ENCODE results near the gene FAM216B. TPM values are rescaled to one million over a fixed set of nuclear protein-coding genes. Genes with fewer than 3 reads are reported as not detected.
"Not testable (repeated sequence)": the region's sequence is repeated elsewhere in the genome, so short reads cannot be mapped to it uniquely, and the experiment has no call there.

Gene FAM216B
- total RNA-seq, 2 experiments from 2014 or later: not detected

DNA sequence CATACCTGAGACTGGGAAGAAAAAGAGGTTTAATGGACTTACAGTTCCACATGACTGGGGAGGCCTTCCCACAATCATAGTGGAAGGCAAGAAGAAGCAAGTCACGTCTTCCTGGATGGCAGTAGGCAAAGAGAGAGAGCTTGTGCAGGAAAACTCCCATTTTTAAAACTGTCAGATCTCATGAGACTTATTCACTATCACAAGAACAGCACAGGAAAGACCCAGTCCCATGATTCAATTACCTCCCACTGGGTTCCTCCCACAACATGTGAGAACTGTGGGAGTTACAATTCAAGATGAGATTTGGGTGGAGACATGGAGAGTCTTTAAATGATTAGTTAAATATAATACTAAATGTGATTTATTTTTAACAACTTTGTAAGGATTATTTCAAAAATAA lies 38.3 kb downstream of the FAM216B start:
- H3K4me1 Mint-ChIP-seq; H3K36me3 Mint-ChIP-seq (ENCODE audit: low read depth); H3K4me3 Mint-ChIP-seq; CTCF ChIA-PET; DNase-seq; H3K9me3 Mint-ChIP-seq; POLR2A ChIA-PET; H3K27ac Mint-ChIP-seq: not testable (repeated sequence)
- H3K27me3 Mint-ChIP-seq: peaks cover 43% of the 10 kb centered on the region

DNA sequence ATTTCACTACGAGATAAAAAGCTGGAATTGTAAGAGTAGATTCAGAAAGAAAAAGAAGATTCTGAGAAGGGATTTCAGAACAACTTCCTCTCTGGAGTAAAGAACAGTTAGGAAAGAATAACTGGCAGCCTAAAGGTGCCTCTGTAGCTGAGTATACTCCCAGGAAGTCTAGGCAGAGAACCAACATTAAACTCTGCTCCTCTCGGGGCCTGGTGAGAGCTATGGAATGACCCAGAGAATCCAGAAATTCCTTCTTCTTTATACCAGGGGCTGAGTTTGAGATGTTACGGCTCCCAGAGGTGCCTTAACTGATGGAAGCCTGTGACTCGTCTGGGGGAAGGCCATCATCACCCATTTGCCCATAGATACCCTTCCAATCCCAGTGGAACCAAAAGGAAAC lies 39.1 kb downstream of the FAM216B start:
- no peaks in the 10 kb centered on the region for H3K36me3 Mint-ChIP-seq (ENCODE audit: low read depth)
- peaks cover 2% of the 10 kb centered on the region for H3K9me3 Mint-ChIP-seq
- CTCF ChIA-PET: no interaction called here

DNA sequence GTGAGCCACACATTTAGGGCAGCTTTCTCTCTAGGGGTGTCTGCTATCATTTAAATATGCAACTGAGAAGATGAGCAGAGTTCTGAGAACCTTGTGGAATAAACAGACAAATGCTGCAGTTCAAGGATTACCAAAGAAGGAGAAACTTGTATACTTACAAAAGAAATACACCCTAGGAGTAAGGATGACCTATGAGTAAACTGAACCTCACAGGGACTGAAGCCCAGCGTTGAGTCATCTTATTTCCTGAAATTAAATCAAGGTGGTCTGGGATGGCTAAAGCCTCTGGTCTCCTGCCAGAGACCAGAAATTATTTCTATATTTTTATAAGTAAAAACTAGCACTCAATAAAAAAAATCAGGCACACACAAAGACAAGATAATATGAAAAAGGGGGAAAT lies 40.1 kb downstream of the FAM216B start:
- Mint-ChIP-seq H3K4me3 (no peak overlapping the region), H3K36me3 (ENCODE audit: low read depth) (no peaks in the 10 kb centered on the region), H3K27me3 (peaks cover 43% of the 10 kb centered on the region), H3K9me3 (peaks cover 2% of the 10 kb centered on the region), H3K4me1 (no peaks in the 10 kb centered on the region), H3K27ac (no peak overlapping the region)
- DNase-seq: no peak
- ChIA-PET POLR2A (no interaction called here), CTCF (no interaction called here)

More for the DNA sequence above, 39.1 kb downstream of the FAM216B start:
- Mint-ChIP-seq H3K27me3 (peaks cover 45% of the 10 kb centered on the region), H3K27ac (no peak overlapping the region), H3K4me3 (no peak overlapping the region), H3K4me1 (no peaks in the 10 kb centered on the region)
- no peak for DNase-seq
- POLR2A ChIA-PET: no interaction called here

DNA sequence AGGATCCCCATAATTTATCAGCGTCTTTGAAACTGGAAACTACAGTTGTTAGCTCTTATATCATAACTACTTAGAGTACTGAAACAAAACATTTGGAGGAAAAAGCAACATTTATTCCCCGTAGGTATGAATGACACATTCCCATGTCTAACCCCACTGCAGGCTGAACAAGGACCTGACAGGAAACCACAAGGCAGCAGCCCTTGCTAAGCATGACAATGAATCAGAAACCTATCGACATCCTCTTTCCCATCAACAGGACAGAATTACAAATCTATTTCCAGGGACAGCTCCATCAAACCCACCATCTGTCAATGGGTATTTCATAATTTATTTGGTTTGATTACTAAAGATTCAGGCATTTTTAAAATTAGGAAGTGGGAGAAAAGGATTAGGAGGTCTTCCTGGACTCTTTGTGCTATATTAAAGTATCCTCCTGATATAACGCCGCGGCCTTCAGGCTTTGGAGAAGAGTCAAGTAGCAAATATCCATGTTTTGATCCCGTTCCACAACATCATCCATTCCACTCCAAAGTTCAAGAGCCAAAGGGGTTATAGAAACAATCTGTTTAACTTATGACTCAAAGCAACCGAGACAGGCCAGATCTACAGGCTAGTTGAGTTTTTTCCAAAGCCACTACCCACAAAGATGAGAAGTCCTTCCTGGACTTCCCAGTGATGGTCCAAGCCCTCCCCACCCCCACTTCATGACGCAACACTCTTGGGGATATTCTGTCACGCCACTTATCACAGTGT lies 51.1 kb downstream of the FAM216B start:
- H3K27me3 Mint-ChIP-seq: peaks cover 9% of the 10 kb centered on the region
- peaks cover 9% of the 10 kb centered on the region for H3K4me1 Mint-ChIP-seq
- H3K27ac Mint-ChIP-seq: no peak overlapping the region
- no peak overlapping the region for H3K4me3 Mint-ChIP-seq
- no peak for DNase-seq
- no peaks in the 10 kb centered on the region for H3K9me3 Mint-ChIP-seq
- POLR2A ChIA-PET: no interaction called here
- CTCF ChIA-PET: no interaction called here
- no peaks in the 10 kb centered on the region for H3K36me3 Mint-ChIP-seq (ENCODE audit: low read depth)

GRCh38 chr13:42834946-42835345 lies 53.6 kb downstream of the FAM216B start:
- Mint-ChIP-seq H3K27me3 (peaks cover 15% of the 10 kb centered on the region), H3K9me3 (no peaks in the 10 kb centered on the region), H3K4me1 (peaks cover 9% of the 10 kb centered on the region), H3K4me3 (no peak overlapping the region), H3K27ac (no peak overlapping the region), H3K36me3 (ENCODE audit: low read depth) (no peaks in the 10 kb centered on the region)
- CTCF ChIA-PET: no interaction called here
- DNase-seq: no peak
- POLR2A ChIA-PET: no interaction called here

GRCh38 chr13:42836930-42837690 lies 55.7 kb downstream of the FAM216B start:
- Mint-ChIP-seq H3K4me3 (no peak overlapping the region), H3K9me3 (no peaks in the 10 kb centered on the region), H3K27me3 (peaks cover 17% of the 10 kb centered on the region), H3K4me1 (peaks cover 8% of the 10 kb centered on the region), H3K27ac (no peak overlapping the region), H3K36me3 (ENCODE audit: low read depth) (no peaks in the 10 kb centered on the region)
- POLR2A ChIA-PET: no interaction called here
- CTCF ChIA-PET: no interaction called here
- DNase-seq: no peak

Other genes starting within 250 kb of the FAM216B start
- 1 to 10 TPM; 7.5 to 7.6 TPM for gene TNFSF11, start 207.4 kb upstream of the FAM216B start, total RNA-seq
- gene EPSTI1, start 210.7 kb downstream of the FAM216B start, total RNA-seq: 100 to 1,000 TPM; 128 to 135 TPM
- gene DNAJC15, start 242.0 kb downstream of the FAM216B start, total RNA-seq: 10 to 100 TPM; 14.6 to 16.3 TPM

All from activated CD4-positive, alpha-beta memory T cell treated with anti-CD3 and anti-CD28 coated beads, Interleukin-2, amount 10 ng/mL, durations not matched to agents 7 days and 5 days (primary cell).